Stimulated activated CD4-positive, alpha-beta T cell treated with anti-CD3 and anti-CD28 coated beads, Interleukin-4, amount 100 ng/mL, for 24 hours (primary cell): Measurements from ENCODE around the gene SNX9.

ENCODE experiments used
- DNase-seq: peaks from one replicate; pipeline ENCODE4 v3.0.0-alpha.2; 2020

The SNX9 gene

GRCh38 chr6:157804448-157805327 lies 18.4 kb upstream of the SNX9 start:
- peak; percentile 41 for DNase-seq

- no peak for DNase-seq
These were observed 16.8 kb upstream of the SNX9 start for GRCh38 chr6:157806131-157806855.

- DNase-seq: no peak
These were observed 16.2 kb upstream of the SNX9 start for GRCh38 chr6:157806856-157807215.

- no peak for DNase-seq
These were observed 14.6 kb upstream of the SNX9 start for GRCh38 chr6:157808405-157808950.

GRCh38 chr6:157809613-157810012 lies 13.4 kb upstream of the SNX9 start:
- no peak for DNase-seq

GRCh38 chr6:157811137-157811475 lies 11.9 kb upstream of the SNX9 start:
- no peak for DNase-seq

GRCh38 chr6:157811476-157812173 lies 11.4 kb upstream of the SNX9 start:
- DNase-seq: no peak

GRCh38 chr6:157812425-157813171 lies 10.4 kb upstream of the SNX9 start:
- DNase-seq: no peak

GRCh38 chr6:157813191-157813590 lies 9.9 kb upstream of the SNX9 start:
- DNase-seq: no peak

- no peak for DNase-seq
These were observed 9.1 kb upstream of the SNX9 start for GRCh38 chr6:157813750-157814455.

GRCh38 chr6:157814883-157815282 lies 8.2 kb upstream of the SNX9 start:
- DNase-seq: no peak

- no peak for DNase-seq
These were observed 1.6 kb upstream of the SNX9 start for GRCh38 chr6:157821342-157822033.

- no peak for DNase-seq
These were observed 623 bp upstream of the SNX9 start for GRCh38 chr6:157822245-157823000.

GRCh38 chr6:157823528-157824370 lies 703 bp downstream of the SNX9 start:
- peak; percentile 89 for DNase-seq

GRCh38 chr6:157825243-157825904 lies 2.3 kb downstream of the SNX9 start:
- DNase-seq: no peak

- DNase-seq: no peak
These were observed 7.4 kb downstream of the SNX9 start for GRCh38 chr6:157830354-157831017.

- no peak for DNase-seq
These were observed 7.9 kb downstream of the SNX9 start for GRCh38 chr6:157831018-157831369.

- no peak for DNase-seq
These were observed 8.6 kb downstream of the SNX9 start for GRCh38 chr6:157831424-157832249.
